PFSK-1 (cell line): ENCODE data around the gene RYK.

Experiments used
- FOXP2 ChIP-seq: optimal IDR thresholded peaks from 2 replicates; pipeline ENCODE3; 2011; ENCODE audit warnings: borderline replicate concordance, control low read depth, inconsistent platforms; ENCODE audit not compliant: insufficient read depth; ENCODE audit errors: extremely low read length, extremely low read depth
- POLR2AphosphoS5 ChIP-seq: IDR thresholded peaks from 2 replicates; pipeline ENCODE4 v1.6.1; 2012; ENCODE audit warnings: low read depth, mild to moderate bottlenecking, control low read depth, low read length, moderate library complexity
- REST ChIP-seq, 2 experiments: IDR thresholded peaks; 2 replicates each; pipeline versions ENCODE4 v1.6.1 to v1.8.0; 2011 to 2012; ENCODE audit warnings: low read depth in 2 of 2, low read length in 2 of 2, control low read depth in 1 of 2, inconsistent platforms in 1 of 2, mild to moderate bottlenecking in 1 of 2, moderate library complexity in 1 of 2; ENCODE audit not compliant: insufficient read depth in 1 of 2
- SIN3A ChIP-seq: IDR thresholded peaks from 2 replicates; pipeline ENCODE4 v1.6.1; 2012; ENCODE audit warnings: mild to moderate bottlenecking, low read length, moderate library complexity, borderline replicate concordance; ENCODE audit not compliant: insufficient read depth
- TAF1 ChIP-seq: IDR thresholded peaks from 2 replicates; pipeline ENCODE4 v1.6.1; 2012; ENCODE audit warnings: low read length, control low read depth, borderline replicate concordance; ENCODE audit not compliant: insufficient read depth

Gene RYK

DNA sequence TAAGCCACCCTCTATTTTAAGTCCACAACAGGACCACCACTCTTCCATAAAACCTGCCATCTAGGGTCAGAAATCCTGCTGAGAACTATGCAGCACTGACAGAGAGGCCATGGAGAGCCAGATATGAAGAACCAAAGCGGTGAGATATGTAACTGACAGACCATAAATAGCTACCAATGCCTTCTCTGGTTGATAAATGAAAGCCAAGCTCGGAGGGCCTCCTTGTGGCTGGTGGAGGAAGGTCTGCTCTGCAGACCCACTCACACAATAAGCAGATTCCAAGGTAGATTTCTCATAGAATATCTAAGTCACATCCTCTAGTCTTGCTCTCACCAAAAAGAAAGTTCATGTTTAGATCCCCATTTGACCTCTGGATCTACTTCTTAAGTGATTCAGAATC, 38.9 kb downstream of the RYK start:
- TF ChIP-seq SIN3A = no peak
- TF ChIP-seq FOXP2 = no peak
- no peak for TF ChIP-seq TAF1
- TF ChIP-seq REST (IDR thresholded peaks at IDR 0.05; ENCODE audit: insufficient read depth in 1 of 2, low read depth in 2 of 2, low read length in 2 of 2) = no peak
- no peak for TF ChIP-seq POLR2AphosphoS5

DNA sequence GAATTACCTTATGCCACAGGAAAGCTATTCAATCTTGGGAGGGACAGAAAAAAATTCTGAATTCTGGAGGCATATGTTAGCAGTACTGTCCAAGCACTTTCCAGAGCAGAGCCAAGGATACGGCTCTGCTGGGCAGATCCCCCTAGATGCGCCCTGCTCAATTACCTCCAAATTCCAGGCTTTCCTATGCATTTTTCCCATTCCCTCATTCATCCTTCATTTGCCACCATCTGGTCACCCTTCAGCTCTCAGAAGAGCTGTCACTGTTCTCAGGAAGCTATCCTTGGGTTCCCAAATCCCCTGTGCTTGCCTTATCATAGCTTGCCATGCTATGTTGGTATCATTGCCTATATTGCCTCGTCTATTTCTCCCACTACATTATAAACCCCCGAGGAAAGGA, 45.2 kb downstream of the RYK start:
- no peak for TF ChIP-seq POLR2AphosphoS5
- TF ChIP-seq SIN3A = no peak

DNA sequence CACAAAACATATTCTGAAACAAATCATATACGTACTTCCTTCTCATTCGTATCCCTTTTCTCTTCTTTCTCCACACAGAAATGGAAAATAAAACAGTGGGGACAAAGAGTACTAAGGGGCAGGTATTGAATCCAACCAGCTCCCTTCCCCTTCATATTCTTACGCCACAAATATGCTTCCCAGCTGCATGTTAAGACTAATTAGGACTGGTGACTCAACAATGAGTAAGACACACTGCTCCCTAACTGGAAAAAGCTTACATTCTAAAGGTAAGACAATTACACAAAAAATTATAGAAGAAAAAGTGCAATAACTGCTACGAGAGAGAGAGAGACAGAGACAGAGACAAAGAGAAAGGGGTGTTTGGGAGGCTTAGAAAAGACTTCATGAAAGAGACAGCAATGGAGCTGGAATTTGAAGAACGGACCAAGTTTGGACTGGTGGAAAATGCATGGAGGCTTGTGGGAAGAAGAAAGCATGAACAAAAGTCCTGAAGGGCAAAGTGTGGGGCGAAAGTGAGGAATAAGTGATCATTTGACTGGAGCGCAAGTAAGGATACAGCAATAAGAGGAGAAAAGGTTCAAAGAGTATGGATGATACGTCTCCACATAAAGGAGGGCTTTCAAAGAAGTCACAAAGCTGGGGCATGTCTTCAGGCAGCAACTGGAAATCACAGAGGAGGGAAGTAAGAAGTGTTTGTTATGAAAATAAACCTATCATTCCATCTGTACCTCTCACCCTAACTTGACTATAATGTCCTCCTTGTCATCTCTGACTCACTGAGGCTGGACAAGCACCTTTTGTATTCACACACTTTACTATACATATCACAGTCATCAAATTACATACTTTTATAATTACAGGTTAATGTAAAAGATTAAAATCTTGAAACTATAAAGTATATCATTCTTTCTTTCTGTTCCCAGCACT, 49.2 kb downstream of the RYK start:
- no peak for TF ChIP-seq SIN3A
- no peak for TF ChIP-seq POLR2AphosphoS5
- TF ChIP-seq REST (IDR thresholded peaks at IDR 0.05; ENCODE audit: insufficient read depth in 1 of 2, low read depth in 2 of 2, low read length in 2 of 2) = no peak
- no peak for TF ChIP-seq TAF1
- no peak for TF ChIP-seq FOXP2

DNA sequence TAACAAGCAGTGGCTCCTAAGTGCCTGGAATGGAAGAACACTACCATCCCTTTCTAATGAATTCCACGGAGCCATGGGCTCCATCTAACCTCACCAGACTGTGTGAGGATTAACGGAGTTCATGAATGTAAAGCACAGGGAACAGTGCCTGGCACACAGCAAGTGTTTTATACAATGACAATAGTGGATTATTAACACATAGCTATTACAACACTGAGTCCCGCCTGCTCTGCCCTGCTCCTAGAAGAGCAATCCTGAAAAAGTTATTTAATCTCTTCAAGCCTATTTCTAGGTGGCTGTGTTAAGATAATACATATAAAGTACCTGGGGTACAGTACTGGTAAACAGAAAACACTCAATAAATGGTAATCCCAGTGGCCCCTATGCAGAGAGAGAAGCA, 51.4 kb downstream of the RYK start:
- TF ChIP-seq POLR2AphosphoS5 (no peak), FOXP2 (no peak), TAF1 (no peak), SIN3A (no peak), REST (IDR thresholded peaks at IDR 0.05; ENCODE audit: insufficient read depth in 1 of 2, low read depth in 2 of 2, low read length in 2 of 2) (no peak)

DNA sequence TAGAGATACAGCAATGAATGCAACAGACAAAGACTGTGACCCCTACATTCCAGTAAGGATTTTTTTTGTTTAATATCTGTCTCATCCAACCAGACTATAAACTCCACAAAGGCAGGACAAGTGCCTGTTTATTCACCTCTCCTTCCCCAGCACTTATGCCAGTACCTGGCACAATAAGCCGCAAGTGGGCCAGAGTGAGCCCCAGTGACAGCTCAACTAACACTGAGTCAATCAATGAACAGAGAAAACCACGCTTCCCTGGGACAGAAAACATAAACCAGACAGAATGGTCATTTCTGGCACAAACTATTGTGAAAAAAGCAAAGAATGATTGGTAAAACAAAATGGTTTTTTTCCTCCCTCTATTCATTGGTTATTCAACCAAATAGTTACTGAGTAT, 52.2 kb downstream of the RYK start:
- no peak for TF ChIP-seq REST (IDR thresholded peaks at IDR 0.05; ENCODE audit: insufficient read depth in 1 of 2, low read depth in 2 of 2, low read length in 2 of 2)
- TF ChIP-seq TAF1 = no peak
- no peak for TF ChIP-seq SIN3A
- no peak for TF ChIP-seq FOXP2
- no peak for TF ChIP-seq POLR2AphosphoS5
